Measurements from ENCODE around the gene TAB3. TPM values are rescaled to one million over a fixed set of nuclear protein-coding genes. Genes with fewer than 3 reads are reported as not detected.

Gene TAB3
- total RNA-seq, 1 donor from 2014 or later, result 20.0 TPM

DNA sequence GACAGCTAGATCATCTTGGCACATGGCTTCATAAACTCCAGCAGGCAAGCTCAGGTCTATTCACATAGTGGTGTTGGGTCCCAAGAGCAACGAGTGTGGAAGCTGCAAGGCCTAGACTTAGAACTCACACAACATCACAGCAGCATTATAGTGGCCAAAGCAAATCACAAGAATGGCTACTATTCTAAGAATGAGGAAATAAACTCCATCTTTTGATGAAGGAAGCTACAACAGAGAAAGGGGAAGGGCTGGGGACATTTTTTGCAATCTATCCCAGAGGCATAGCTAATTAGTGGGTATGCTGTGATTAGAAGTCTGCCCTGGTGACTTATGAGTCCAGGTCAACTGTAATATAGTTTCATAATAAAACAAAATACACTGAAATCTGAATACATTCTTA lies 42.9 kb upstream of the TAB3 start:
- no peak for TF ChIP-seq EZH2 (IDR thresholded peaks at IDR 0.05)
- Histone ChIP-seq H3K27ac (no peak overlapping the region), H3F3A (ENCODE audit: low read depth) (no peaks in the 10 kb centered on the region), H3K9me3 (ENCODE audit: low read depth) (no peaks in the 10 kb centered on the region), H2AFZ (replicated peaks) (no peak overlapping the region), H4K20me1 (ENCODE audit: low read depth) (no peaks in the 10 kb centered on the region), H3K4me1 (no peaks in the 10 kb centered on the region), H3K4me2 (no peak overlapping the region), H3K36me3 (no peaks in the 10 kb centered on the region), H3K79me2 (ENCODE audit: low read depth) (no peaks in the 10 kb centered on the region), H3K9ac (no peak overlapping the region), H3K27me3 (no peaks in the 10 kb centered on the region), H3K4me3 (no peak overlapping the region)
- no peak overlapping the region for H3K4me3 Mint-ChIP-seq
- no peak for DNase-seq (ENCODE audit: low spot score)
- no peaks in the 10 kb centered on the region for H3K4me1 Mint-ChIP-seq
- no peak overlapping the region for H3K27ac Mint-ChIP-seq
- H3K36me3 Mint-ChIP-seq, result no peaks in the 10 kb centered on the region
- H3K9me3 Mint-ChIP-seq, result no peaks in the 10 kb centered on the region
- H3K27me3 Mint-ChIP-seq (ENCODE audit: insufficient read depth, low read depth), result peaks cover 2% of the 10 kb centered on the region

DNA sequence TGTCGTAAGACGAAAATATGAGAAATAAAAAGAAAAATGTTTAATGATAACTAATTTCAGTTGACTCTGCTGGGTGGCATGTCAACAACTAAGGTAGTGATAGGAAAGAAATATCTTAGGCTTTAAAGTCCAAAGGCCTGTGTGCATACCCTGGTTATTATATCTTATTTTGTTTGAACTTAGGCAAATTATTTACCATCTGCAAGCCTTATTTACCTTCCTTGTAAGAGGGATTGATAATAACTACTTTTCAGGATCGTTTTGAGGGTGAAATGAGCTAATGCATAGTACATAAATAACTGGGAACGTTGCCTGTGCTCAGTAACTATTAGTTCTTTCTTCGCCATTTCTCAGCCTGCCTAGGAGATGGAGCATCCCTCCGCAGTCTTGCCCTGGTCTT lies 41.6 kb upstream of the TAB3 start:
- no peaks in the 10 kb centered on the region for H3K4me1 ChIP-seq
- no peaks in the 10 kb centered on the region for H4K20me1 ChIP-seq (ENCODE audit: low read depth)
- TF ChIP-seq, protein P1, sequence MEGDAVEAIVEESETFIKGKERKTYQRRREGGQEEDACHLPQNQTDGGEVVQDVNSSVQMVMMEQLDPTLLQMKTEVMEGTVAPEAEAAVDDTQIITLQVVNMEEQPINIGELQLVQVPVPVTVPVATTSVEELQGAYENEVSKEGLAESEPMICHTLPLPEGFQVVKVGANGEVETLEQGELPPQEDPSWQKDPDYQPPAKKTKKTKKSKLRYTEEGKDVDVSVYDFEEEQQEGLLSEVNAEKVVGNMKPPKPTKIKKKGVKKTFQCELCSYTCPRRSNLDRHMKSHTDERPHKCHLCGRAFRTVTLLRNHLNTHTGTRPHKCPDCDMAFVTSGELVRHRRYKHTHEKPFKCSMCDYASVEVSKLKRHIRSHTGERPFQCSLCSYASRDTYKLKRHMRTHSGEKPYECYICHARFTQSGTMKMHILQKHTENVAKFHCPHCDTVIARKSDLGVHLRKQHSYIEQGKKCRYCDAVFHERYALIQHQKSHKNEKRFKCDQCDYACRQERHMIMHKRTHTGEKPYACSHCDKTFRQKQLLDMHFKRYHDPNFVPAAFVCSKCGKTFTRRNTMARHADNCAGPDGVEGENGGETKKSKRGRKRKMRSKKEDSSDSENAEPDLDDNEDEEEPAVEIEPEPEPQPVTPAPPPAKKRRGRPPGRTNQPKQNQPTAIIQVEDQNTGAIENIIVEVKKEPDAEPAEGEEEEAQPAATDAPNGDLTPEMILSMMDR (IDR thresholded peaks at IDR 0.05), result no peak
- no peak for TF ChIP-seq EZH2phosphoT487 (IDR thresholded peaks at IDR 0.05)
- TF ChIP-seq EZH2 (IDR thresholded peaks at IDR 0.05), result no peak
- Mint-ChIP-seq H3K27ac (no peak overlapping the region), H3K27me3 (ENCODE audit: insufficient read depth, low read depth) (peaks cover 2% of the 10 kb centered on the region), H3K9me3 (no peaks in the 10 kb centered on the region), H3K4me3 (no peak overlapping the region), H3K4me1 (no peaks in the 10 kb centered on the region), H3K36me3 (no peaks in the 10 kb centered on the region)
- H3K79me2 ChIP-seq (ENCODE audit: low read depth), result no peaks in the 10 kb centered on the region
- H3K9ac ChIP-seq, result no peak overlapping the region
- H3K4me2 ChIP-seq, result no peak overlapping the region
- H3K27ac ChIP-seq, result no peak overlapping the region
- H2AFZ ChIP-seq (replicated peaks), result no peak overlapping the region
- H3F3A ChIP-seq (ENCODE audit: low read depth), result no peaks in the 10 kb centered on the region
- no peaks in the 10 kb centered on the region for H3K27me3 ChIP-seq
- H3K9me3 ChIP-seq (ENCODE audit: low read depth), result no peaks in the 10 kb centered on the region
- no peaks in the 10 kb centered on the region for H3K36me3 ChIP-seq
- no peak for DNase-seq (ENCODE audit: low spot score)
- H3K4me3 ChIP-seq, result no peak overlapping the region

DNA sequence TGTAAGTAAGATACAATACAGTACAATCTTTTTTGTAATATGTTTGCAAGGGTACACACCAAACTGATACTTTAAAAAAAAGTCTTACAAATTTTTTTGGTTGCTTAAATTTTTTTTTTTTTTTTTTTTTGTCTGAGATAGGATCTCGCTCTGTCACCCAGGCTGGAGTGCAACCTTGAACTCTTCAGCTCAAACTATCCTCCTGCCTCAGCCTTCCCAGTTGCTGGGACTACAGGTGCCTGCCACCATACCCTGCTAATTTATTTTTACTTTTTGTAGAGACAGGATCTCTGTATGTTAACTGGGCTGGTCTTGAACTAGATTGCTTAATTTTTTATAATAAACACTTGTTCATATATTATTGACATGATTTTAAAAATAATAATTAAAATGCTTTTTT lies 41.1 kb upstream of the TAB3 start:
- Histone ChIP-seq H4K20me1 (ENCODE audit: low read depth) (no peaks in the 10 kb centered on the region), H3K4me1 (no peaks in the 10 kb centered on the region), H3F3A (ENCODE audit: low read depth) (no peaks in the 10 kb centered on the region), H3K27ac (no peak overlapping the region), H3K4me3 (no peak overlapping the region), H3K9me3 (ENCODE audit: low read depth) (no peaks in the 10 kb centered on the region), H2AFZ (replicated peaks) (no peak overlapping the region), H3K36me3 (no peaks in the 10 kb centered on the region), H3K9ac (no peak overlapping the region), H3K27me3 (no peaks in the 10 kb centered on the region), H3K4me2 (no peak overlapping the region), H3K79me2 (ENCODE audit: low read depth) (no peaks in the 10 kb centered on the region)
- Mint-ChIP-seq H3K4me3 (no peak overlapping the region), H3K9me3 (no peaks in the 10 kb centered on the region), H3K27ac (no peak overlapping the region), H3K27me3 (ENCODE audit: insufficient read depth, low read depth) (peaks cover 2% of the 10 kb centered on the region), H3K4me1 (no peaks in the 10 kb centered on the region), H3K36me3 (no peaks in the 10 kb centered on the region)
- TF ChIP-seq EZH2phosphoT487 (IDR thresholded peaks at IDR 0.05), result no peak
- no peak for TF ChIP-seq EZH2 (IDR thresholded peaks at IDR 0.05)
- TF ChIP-seq, protein P1 (IDR thresholded peaks at IDR 0.05), result no peak
- no peak for DNase-seq (ENCODE audit: low spot score)

DNA sequence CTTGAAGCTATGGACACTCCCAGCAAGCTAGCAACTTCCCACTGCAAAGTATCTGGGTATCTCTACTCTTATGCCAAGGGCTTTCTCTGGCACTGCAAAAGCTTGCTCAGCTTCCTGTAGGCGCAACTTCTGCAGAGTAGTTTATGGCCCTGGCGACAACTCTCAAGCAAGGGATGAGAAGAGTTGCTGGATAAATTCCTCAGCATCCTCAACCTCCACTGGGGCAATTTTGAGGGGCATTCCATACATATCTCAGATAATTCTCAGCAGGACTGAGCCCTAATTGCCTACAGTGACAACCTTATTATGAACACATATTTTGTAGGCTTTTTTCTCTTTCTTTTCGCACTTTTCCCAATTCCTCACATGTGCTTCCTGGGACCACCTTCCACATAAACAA lies 31.2 kb upstream of the TAB3 start:
- Histone ChIP-seq H3K27me3 (no peaks in the 10 kb centered on the region), H3K9me3 (ENCODE audit: low read depth) (no peaks in the 10 kb centered on the region), H3K4me2 (no peak overlapping the region), H4K20me1 (ENCODE audit: low read depth) (no peaks in the 10 kb centered on the region), H3K36me3 (no peaks in the 10 kb centered on the region), H3K4me3 (no peak overlapping the region), H3F3A (ENCODE audit: low read depth) (no peaks in the 10 kb centered on the region), H3K27ac (no peak overlapping the region), H3K9ac (no peak overlapping the region), H2AFZ (replicated peaks) (no peak overlapping the region), H3K4me1 (no peaks in the 10 kb centered on the region), H3K79me2 (ENCODE audit: low read depth) (no peaks in the 10 kb centered on the region)
- H3K36me3 Mint-ChIP-seq, result no peaks in the 10 kb centered on the region
- TF ChIP-seq EZH2 (IDR thresholded peaks at IDR 0.05) (no peak), EZH2phosphoT487 (IDR thresholded peaks at IDR 0.05) (no peak)
- TF ChIP-seq, protein P1 (IDR thresholded peaks at IDR 0.05), result no peak
- no peaks in the 10 kb centered on the region for H3K9me3 Mint-ChIP-seq
- H3K27me3 Mint-ChIP-seq (ENCODE audit: insufficient read depth, low read depth), result no peaks in the 10 kb centered on the region
- no peaks in the 10 kb centered on the region for H3K4me1 Mint-ChIP-seq
- no peak overlapping the region for H3K4me3 Mint-ChIP-seq
- DNase-seq (ENCODE audit: low spot score), result no peak
- H3K27ac Mint-ChIP-seq, result no peak overlapping the region
